GM19099 (cell line): ENCODE data around the gene THSD7A.

Source experiments
- POLR2A ChIP-seq: IDR thresholded peaks from 3 replicates; pipeline ENCODE4 v1.6.1; 2011; ENCODE audit warnings: low read depth; ENCODE audit not compliant: insufficient read length; ENCODE audit errors: extremely low read depth

Gene THSD7A

DNA sequence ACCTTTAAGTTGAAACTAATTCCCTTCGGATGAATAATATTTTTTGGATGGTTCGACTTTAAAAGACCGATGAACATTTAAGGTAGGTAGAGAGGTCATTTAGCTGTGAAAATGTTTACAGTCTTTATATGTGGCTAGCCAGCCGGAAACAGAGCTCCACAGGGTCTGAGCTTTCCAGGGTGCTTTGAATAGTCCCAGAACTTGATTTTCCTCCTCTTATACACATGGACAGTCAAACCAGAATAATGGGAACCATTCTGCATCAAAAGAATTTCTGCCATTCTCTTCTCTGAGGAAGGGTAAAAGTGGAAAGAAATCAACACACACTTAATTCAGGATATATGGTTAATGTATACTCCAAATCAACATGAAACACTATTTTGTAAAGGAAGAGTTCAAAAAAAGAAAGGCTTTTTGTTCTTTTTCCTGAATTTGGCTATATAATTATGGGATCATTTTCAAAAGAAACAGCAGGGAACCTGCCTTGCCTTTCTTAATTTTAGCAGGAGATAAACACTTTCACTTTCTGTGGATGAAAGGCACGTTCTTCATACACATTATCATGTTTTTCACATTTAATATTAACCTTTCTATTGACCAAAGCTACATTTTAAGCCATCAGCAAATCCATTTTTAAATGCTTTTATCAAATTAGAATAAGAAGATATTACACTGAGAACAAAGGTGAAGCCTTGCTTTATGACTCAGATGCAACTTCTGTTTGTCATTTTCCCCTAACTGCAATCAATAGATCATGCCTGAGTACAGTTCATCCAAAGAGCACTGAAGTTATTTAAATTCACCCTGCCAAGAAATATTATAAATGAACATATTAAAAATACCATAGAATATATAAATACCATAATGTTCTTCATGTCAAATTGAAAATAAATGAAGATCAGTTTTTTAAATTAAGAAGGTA, 307.3 kb downstream of the THSD7A start:
- TF ChIP-seq POLR2A: no peak

DNA sequence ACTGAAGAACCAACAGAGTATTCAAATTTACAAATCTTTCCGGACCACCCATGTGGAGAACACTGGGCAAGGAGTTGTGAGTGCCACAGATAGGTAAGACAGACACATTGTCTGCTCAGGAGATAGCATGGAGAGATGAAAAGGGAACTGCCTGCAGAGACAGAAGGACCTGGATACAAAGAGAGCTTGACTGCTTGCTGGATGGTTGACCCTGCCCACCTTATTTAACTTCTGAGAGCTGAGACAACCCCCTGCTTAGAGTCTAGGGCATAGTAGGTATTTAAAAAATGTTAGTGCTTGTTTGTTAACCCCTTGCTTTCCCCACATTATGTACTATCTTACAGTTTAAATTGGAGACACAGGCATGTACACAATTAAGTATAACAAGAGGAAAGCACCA, 314.1 kb downstream of the THSD7A start:
- TF ChIP-seq POLR2A: no peak

DNA sequence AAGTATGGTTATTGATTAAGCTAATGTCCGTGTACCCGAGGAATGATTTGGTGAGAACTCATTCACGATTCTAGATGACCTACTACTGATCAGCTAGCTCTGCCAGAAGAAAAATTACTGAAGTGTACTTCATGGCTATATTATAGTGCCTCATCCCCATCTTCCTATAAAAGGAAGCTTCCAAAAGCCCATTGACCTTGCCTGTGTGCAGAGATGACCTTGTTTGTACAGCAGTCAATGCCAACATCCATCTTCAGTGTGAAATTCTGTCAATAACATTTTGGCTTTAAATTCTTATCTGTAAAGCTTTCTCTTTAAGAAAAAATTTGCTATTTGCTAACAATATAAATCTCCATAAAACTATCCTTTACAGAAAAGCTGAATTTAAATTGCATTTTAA, 315.7 kb downstream of the THSD7A start:
- TF ChIP-seq POLR2A: no peak

DNA sequence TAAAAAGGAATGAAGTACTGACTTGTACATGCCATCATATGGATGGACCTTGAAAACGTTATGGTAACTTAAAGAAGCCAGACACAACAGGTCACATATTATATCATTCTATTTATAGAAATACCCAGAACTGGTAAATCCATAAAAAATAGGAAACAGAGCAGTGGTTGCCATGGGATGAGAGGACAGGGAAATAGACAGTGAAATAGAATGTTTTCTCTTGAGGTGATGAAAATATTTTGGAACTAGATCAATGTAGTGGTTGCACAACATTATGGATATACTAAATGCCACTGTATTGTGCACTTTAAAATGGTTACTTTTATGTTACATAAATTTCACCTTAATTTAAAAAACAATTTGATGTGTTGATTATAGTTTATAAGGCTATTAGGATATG, 318.5 kb downstream of the THSD7A start:
- TF ChIP-seq POLR2A: no peak

DNA sequence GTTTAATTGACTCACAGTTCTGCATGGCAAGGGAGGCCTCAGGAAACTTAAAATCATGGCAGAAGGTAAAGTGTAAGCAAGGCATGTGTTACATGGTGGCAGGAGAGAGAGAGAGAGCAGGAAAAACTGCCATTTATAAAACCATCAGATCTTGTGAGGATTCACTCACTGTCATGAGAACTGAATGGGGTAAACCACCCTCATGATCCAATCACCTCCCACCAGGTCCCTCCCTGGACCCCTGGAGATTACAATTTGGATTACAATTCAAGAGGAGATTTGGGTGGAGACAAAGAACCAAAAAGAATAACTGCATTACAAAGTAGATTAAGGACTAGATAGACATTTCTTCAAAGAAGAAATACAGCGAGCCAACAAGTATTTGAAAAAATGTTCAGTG, 324.1 kb downstream of the THSD7A start:
- TF ChIP-seq POLR2A: no peak

DNA sequence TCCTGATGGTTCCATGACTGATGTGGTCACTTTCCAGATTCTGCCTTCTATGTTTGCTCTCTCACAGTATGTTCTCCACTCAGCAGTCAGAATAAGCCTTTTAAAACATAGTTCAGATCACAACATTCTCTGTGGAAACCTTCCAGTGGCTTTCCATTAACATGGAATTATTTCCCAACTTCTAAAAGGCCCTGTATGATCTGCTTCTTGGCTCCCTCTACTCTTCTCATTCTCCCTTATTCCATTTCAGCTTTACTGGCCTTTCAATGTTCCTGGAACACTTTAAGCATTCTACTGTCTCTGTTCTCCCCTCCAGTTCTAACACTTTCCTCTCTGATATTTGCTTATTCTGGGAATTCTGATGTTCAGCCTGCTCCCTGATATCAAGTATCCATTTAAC, 325.6 kb downstream of the THSD7A start:
- TF ChIP-seq POLR2A: no peak

DNA sequence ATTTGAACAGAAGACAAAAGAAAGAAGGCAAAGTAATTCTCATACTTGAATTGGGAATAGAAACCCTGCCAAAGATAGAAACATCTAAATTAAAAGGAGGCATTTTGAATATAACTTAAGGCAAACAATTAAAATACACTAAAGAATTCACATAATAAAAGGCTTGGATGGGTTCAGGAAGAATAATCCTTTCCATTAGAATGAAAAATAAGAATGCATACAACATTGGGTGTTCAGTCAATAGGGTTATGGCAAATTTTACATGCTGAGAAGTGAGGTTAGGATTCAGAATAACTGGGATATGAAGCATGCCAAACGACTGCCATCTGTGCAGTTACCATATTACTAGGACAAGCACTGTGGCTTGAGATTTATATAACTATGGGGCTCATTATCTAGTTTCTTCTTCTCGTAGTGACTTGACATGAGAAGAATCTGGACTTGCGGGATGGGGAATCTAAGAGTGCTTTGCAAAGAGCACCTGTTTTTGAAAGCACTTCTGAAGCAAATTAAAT, 326.5 kb downstream of the THSD7A start:
- no peak for TF ChIP-seq POLR2A

DNA sequence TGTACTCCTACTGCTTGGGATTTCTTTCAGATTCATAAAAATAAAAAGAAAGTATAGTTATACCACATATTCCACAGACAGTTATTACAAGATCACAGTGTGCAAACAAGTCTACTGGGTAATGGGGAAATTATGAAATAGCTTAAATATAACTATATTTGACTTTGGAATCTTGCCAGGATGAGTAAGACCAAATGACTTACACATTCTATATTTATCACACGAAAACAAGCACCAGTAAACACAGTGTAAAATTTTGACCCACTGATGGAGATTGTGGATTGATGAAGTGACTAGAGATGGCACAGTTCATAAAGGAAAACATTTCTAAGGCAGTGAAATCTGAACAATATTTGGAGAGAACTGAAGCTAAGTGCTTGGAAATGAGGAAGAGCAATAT, 339.7 kb downstream of the THSD7A start:
- TF ChIP-seq POLR2A: no peak

DNA sequence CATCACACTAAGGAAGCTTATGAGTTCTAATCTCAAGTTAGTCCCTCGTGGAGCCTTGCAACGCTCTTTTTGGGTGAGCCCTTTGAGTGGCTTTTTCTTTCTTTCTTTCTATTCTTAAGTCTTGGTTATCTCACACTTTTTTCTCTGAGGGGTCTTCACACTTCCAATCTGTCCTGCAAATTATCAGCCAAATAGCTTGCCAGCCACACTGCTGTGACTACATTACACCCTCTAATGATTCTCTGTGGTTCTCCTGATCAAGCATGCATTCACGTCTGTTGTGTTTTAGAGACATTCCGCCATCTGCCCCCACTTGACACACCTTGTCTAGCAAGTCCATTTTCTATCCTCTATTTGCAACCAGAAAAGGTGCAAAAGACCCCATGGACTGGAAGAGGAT, 340.2 kb downstream of the THSD7A start:
- no peak for TF ChIP-seq POLR2A

DNA sequence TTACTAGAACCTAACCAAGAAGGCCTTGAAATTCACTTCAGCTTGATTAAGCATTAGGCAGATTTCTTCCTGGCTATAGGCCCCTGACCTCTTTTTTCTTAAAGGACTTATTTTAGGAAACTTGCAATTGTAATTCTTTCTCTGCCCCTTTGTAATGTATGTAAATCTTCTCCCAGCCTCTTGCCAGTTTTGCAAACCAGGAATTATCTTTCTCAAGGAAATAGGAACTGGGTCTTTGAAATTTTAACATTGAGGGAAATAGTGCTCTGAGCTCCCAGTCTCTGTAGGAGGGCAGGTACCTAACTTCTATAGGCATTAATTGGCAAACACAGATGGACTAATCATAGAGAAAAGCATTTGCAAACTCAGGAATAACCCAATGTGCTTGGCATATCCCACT, 342.7 kb downstream of the THSD7A start:
- no peak for TF ChIP-seq POLR2A

DNA sequence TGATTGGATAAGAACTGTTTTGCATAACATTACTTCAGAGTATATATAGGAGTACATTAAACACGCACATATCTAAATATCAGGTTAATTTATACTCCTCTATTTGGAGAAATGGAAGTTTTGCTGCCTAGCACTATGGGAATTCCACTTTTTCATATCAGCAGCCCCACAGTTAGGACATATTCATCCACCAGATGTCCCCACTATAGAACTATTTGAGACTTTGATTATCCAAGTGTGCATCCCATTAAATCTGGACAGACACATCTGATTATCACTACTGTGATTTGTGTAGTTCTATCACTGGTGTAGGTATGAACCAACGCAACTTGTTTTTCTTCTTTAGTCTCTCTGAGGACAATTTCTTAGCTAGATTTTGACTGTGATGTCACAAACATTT, 345.7 kb downstream of the THSD7A start:
- TF ChIP-seq POLR2A: no peak

DNA sequence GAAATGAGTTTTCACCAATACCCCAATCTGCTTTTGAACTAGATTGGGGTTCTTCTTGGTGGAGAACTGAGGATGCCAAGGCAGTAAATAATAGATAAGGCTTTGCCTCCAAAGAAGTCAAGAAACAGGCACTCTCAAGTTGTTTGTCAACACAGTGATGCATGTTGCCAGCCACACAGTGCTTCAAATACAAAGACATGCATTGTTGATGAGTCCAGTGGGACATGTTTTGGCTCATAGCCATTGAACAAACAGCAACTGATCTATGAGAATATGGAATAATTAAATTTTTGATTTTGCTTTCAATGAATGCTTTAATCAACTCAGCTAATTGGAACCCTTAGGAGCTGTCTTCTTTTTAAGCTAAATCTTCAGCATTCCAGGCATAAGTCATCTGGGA, 346.4 kb downstream of the THSD7A start:
- TF ChIP-seq POLR2A: no peak

DNA sequence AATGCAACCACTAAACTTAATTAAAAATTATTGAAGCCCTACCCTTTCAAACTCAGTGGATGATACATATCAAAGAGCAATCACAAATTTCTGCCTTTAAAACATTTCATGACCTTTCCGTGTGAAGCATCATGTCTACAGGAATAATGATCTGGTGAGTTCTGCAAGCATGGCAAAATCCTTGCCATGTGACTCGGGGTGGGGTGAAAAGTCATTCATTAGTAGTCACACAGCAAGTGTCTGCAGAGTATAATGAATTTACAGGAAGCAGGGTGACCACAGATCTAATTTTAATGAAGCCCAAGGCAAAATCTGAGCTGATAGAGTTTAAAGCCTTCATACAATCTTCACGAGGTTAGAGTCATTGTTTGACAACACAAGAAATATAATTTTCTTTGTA, 351.9 kb downstream of the THSD7A start:
- TF ChIP-seq POLR2A: no peak

DNA sequence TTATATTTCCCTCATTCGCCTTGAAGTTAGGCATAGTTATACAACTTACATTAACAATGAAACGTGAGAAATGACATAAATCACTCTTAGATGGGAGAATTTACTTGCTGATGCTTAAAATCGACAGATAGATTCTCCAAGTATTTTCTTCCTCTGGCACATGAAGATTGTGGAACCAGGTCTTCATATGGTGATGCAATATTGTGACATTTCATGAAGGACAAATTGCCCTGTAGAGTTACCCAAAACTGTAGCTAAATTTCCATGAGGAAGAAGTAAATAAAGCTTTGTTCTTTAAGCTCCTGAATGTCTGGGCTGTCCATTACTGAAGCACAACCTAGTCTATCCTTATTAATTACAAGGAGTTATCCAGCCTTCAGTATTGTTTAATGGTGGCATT, 353.1 kb downstream of the THSD7A start:
- no peak for TF ChIP-seq POLR2A

DNA sequence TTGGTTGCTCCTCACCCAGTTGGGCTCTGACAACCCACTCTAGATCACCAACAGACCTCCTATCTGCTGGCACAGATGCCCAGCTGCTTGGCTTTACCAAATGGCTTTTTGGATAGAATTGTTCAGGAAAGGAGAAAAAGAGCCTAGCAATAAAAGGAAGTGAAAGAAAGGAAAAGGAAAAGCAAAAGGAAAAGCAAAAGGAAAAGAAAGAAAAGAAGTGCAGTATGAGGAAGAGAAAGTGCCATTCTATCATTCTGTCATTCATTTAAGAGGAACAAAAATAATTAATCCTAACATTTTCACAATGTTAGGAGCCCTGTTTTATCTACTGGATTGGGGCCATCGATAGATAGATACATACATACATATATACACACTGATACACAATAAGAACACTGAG, 353.6 kb downstream of the THSD7A start:
- no peak for TF ChIP-seq POLR2A

DNA sequence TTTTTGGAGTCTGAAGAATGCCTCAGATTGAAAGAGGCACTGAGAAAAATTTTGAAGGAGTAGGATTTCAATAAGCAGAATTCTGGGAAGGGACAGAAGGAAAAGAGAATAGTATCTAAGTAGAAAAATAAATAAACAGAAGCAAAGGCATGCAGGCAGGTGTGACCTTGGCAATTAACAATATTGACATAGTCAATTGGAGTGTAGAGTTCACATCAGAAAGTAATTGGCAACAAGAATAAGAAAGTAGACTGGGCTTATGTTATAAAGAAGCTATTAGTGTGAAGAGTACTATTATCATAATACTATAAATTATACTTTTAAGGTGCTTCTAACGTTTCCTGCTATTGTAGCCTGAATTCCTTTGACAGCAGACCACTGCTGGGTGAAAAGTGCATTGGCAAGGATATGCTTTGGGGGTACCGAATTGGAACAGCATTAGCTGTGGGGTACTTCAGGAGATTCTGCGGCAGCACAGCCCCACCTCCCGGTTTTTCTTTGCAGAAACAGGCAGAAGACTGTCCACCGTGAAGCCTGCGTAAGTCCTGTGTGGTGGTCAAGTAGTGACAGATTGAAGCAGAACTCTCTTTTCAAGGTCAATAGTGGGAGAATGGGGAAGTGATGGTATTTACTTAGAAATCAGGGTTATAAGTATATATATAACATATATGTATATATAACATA, 357.0 kb downstream of the THSD7A start:
- no peak for TF ChIP-seq POLR2A
